ENCODE measurements around the gene MTMR4.
"Not testable (repeated sequence)": the region's sequence is repeated elsewhere in the genome, so short reads cannot be mapped to it uniquely, and the experiment has no call there.

Gene MTMR4

DNA sequence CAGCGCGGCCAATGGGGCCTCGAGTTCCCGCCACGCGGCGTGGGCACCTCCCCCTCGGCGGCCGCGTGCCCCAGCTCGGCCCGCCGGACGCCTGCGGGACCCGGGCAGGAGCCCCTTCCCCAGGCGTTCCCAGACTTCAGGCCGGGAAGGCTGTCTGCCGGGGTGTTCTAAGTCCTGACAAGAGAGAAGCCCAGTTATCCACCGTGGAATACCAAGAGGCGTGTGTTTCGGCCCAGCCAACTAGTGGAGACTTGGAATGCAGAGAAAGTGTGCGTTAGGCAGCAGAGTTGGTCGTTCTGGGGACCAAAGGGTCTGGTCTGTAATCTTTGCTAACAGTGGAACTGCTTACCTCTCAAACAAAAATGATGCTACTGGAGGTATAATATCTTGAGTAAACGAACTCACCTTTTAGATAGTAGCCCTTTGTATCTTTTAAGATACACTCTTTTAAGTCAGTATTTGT lies 26.0 kb downstream of the MTMR4 start:
- no peak for DNase-seq

DNA sequence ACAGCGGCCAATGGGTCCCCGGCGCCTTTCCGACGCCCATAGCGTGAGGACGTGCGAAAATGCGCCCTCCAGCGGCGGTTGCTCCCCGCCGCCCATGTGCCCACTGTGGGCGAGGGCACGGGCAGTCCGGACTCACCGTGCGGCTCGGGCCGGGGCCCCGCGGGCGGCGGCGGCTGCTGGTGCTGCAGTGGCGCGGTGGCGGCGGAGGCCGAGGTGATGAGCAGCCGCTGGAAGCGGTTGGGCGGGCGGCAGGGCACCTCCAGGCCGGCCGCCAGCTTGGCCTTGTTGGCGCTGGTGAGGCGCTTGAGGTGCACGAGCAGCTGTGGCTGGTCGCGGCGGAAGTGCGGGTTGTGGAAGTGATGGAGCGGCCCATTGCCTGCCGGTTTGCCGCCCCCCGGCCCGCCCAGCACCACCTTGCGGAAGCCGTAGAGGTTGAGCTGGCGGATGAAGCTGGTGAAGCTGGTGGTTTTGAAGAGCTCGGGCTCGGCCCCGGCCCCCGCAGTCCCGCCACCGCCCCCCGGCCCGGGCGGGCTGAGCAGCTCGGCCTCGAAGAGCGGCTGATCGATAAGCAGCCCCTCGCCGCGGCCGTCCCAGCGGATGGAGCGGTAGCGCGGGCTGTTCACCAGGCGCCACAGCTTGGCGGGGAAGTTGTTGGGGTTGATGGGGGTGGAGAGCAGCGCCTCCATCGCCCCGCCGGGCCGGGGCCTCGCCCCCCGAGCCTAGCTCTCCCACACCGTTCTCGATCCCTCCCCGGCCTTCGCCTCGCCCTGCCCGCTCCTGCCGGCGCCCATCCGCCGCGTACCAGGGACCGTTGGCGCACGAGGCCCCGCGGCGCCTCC lies 26.6 kb downstream of the MTMR4 start, which contains the start of gene HSF5:
Gene HSF5, minus strand, starts transcription at position 820 of the 839 bp plus-strand sequence. Its CDS starts 134 bp downstream, at position 686.
- DNase-seq, result peak; percentile 74

GRCh38 chr17:58484600-58484999 lies 29.8 kb downstream of the MTMR4 start:
- no peak for DNase-seq

DNA sequence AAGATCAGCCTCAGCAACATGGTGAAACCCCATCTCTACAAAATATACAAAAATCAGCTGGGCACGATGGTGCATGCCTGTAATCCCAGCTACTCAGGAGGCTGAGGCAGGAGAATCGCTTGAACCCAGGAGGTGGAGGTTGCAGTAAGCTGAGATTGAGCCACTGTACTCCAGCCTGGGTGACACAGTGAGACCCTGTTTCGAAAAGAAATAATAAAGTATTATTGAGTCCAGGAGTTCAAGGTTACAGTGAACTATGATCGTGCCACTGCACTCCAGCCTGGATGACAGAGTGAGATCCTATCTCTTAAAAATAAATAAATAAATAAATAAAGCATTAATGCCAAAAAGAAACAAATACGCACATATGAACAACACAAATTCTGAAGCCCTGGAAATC lies 32.6 kb downstream of the MTMR4 start:
- not testable (repeated sequence) for DNase-seq

- no peak for DNase-seq
These were observed 34.3 kb downstream of the MTMR4 start for GRCh38 chr17:58480090-58480489.

- DNase-seq, result no peak
These were observed 37.6 kb downstream of the MTMR4 start for GRCh38 chr17:58476812-58477211.

DNA sequence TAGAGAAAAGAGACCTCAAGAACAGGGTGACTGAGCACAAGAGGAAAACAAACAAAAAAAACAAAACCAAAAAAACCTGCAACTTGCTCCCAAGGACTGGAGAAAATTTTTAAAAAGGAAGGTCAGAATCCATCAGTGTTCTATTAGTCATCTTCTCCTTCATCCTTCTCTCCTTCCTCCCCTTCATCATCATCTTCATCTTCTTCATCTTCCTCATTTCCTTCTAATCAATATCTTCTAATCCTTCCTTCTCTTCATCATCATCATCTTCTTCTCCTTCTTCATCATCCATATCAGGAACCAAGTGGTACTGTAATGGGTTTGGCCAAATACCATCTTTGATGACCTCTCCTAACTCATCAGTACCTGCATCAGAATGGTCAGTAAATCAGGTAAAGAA lies 38.5 kb downstream of the MTMR4 start:
- no peak for DNase-seq

- no peak for DNase-seq
These were observed 44.1 kb downstream of the MTMR4 start for GRCh38 chr17:58470356-58470755.

DNA sequence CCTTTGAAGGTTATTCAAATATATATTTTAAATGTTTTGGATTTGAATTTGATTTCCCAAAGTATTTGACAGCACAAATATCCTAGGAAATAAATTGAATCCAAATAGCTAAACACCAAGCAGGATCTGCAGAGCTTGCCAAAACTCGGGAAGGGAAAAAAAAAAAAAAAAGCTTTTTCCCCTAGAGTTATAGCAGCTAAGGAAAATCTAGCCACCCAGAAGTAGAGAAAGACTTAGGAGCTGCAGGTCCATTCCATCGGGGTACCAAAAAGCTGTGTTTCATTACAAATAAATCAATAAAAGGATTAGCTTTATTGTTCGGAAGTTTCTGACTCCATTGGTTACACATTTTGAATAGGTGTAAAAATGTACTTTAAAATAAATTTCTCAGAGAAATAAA lies 45.5 kb downstream of the MTMR4 start:
- DNase-seq, result no peak

DNA sequence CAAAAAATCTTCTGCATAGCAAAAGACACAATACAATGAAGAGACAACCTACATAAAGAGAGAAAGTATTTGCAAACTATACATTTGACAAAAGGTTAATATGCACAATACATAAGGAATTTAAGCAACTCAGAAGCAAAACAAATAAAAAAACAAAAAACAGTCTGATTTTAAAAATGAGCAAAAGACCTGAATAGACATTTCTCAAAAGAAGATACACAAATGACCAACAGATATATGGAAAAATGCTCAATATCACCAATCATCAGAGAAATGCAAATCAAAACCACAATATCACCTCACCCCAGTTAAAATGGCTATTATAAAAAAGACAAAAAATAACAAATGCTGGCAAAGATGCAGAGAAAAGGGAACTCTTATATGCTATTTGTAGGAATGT lies 58.9 kb downstream of the MTMR4 start:
- no peak for DNase-seq

DNA sequence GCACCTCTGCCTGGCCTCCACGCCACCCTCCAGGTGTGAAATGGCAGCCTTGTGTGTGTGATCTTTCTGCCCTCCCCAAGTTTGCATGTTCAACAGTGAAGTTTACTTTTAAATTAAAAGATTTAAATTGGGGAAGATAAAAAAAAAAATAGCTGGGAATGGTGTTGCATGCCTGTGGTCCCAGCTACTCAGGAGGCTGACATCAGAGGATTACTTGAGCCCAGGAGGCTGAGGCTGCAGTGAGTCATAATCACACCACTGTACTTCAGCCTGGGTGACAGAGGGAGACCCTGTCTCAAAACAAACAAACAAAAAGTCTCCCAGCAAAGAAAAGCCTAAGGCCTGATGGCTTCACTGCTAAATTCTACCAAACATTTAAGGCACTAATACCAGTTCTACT lies 61.7 kb downstream of the MTMR4 start:
- DNase-seq, result no peak

DNA sequence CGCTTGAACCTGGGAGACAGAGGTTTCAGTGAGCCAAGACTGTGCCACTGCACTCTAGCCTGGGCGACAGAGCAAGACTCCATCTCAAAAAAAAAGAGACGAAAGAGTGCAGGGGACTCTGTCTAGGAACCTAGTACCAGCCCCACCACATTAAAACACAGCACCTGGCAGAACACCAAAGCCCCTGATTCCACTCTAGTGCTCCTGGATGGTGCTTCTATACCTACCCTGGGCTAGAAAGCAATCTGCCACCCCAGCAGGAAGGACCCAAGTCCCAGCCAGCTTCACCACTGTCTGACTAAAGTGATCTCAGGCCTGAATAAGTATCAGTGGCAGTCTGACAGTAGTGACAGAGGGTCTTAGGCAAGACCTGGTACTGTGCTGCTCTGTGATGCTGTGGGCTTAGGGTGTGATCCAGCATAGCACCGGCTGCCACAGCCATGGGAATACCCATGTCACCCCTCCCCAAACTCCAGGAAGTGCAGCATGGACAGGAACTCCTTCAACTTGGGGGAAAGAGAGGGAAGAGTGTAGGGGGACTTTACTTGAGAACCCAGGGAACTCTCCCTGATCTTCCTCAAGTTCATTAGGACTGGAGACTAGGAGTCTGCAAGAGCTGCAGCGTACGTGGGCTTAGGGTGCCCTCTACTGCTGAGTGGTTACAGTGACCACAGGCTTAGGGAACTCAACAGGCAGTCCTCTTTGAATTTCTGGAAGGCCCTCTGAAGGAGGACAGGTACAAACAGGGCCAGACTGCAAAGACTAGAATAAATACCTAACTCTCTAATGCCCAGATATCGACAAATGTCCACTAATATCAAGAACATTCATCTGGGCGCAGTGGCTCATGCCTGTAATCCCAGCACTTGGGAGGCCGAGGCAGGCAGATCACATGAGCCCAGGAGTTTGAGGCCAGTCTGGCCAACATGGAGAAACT lies 67.1 kb downstream of the MTMR4 start:
- DNase-seq, result peak; percentile 77

DNA sequence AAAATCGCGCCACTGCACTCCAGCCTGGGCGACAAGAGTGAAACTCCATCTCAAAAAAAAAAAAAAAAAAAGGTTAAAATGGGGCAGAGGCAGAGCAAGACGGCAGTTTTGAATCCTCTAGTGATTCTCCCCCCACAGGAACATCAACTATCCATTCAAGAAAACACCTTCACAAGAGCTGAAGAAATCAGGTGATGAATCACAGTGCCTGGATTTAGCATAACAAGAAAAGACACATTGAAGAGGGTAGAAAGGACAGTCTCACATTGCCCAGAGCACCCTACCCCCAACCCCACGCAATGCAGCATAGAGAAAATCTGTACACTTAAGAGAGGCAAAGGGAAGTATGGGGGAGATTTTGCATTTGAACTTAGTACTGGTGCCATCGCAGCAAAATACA lies 68.4 kb downstream of the MTMR4 start:
- no peak for DNase-seq

Measured in activated CD4-positive, alpha-beta T cell treated with anti-CD3 and anti-CD28 coated beads, Interleukin-2, amount 50 U/mL, for 16 hours (primary cell).